Bronchial epithelial cell (primary cell): ENCODE measurements around the gene EFHD2. TPM values are rescaled to one million over a fixed set of nuclear protein-coding genes. Genes with fewer than 3 reads are reported as not detected.
"Not testable (repeated sequence)": the region's sequence is repeated elsewhere in the genome, so short reads cannot be mapped to it uniquely, and the experiment has no call there.

Experiments
- DNase-seq: peaks from one replicate; pipeline ENCODE4 v3.0.0-alpha.2; 2010; ENCODE audit warnings: low read depth
- FAIRE-seq: peaks from 2 replicates; lab custom pipeline; 2011; peaks lifted over from hg19 to GRCh38; lab: Jason Lieb, UNC
- H3K27me3 ChIP-seq: 2 replicates; pipeline ENCODE4 v1.5.1; 2011; ENCODE audit warnings: low read length; ENCODE audit not compliant: control insufficient read depth, insufficient read depth
- H3K36me3 ChIP-seq: 2 replicates; pipeline ENCODE4 v1.5.1; 2011; ENCODE audit warnings: low read length; ENCODE audit not compliant: control insufficient read depth, insufficient read depth
- H3K4me3 ChIP-seq: 2 replicates; pipeline ENCODE4 v1.5.1; 2011; ENCODE audit warnings: mild to moderate bottlenecking, low read depth, low read length, control low read depth
- CTCF ChIP-seq: IDR thresholded peaks from 2 replicates; pipeline ENCODE4 v1.5.1; 2011; ENCODE audit warnings: mild to moderate bottlenecking, moderate library complexity, low read length, control low read depth, inconsistent platforms; ENCODE audit not compliant: insufficient read depth, severe bottlenecking
- total RNA-seq: library from RNA; depleted of rRNA; stranded (reverse); fragments of >200 nt; gene quantifications from 2 replicates; pipeline ENCODE4 v1.2.1, GENCODE V29; 2014

The EFHD2 gene
- total RNA-seq, 1 donor from 2014 or later = 42.6 TPM

- H3K36me3 ChIP-seq = peaks cover 5% of the 10 kb centered on the region
- H3K4me3 ChIP-seq = no peak overlapping the region
- H3K27me3 ChIP-seq = no peaks in the 10 kb centered on the region
- DNase-seq (no peak), FAIRE-seq (no peak)
- TF ChIP-seq CTCF = no peak
Measured at GRCh38 chr1:15433471-15433870, 23.8 kb downstream of the EFHD2 start.

GRCh38 chr1:15434739-15435138 lies 25.1 kb downstream of the EFHD2 start:
- H3K27me3 ChIP-seq, FAIRE-seq, H3K36me3 ChIP-seq, H3K4me3 ChIP-seq: not testable (repeated sequence)
- DNase-seq = peak; percentile 45

GRCh38 chr1:15435239-15436077 lies 25.8 kb downstream of the EFHD2 start:
- H3K27me3 ChIP-seq = no peaks in the 10 kb centered on the region
- TF ChIP-seq CTCF = no peak
- H3K36me3 ChIP-seq = peaks cover 3% of the 10 kb centered on the region
- H3K4me3 ChIP-seq = no peak overlapping the region
- FAIRE-seq = peak; percentile 96
- DNase-seq = no peak

GRCh38 chr1:15436881-15437442 lies 27.3 kb downstream of the EFHD2 start:
- Histone ChIP-seq H3K36me3 (no peaks in the 10 kb centered on the region), H3K27me3 (no peaks in the 10 kb centered on the region), H3K4me3 (no peak overlapping the region)
- TF ChIP-seq CTCF = no peak
- no peak for FAIRE-seq
- no peak for DNase-seq

GRCh38 chr1:15439325-15439724 lies 29.6 kb downstream of the EFHD2 start:
- no peak for FAIRE-seq
- Histone ChIP-seq H3K27me3 (no peaks in the 10 kb centered on the region), H3K4me3 (no peak overlapping the region), H3K36me3 (no peaks in the 10 kb centered on the region)
- DNase-seq = no peak
- TF ChIP-seq CTCF = no peak

GRCh38 chr1:15440357-15440756 lies 30.7 kb downstream of the EFHD2 start:
- no peak for DNase-seq
- Histone ChIP-seq H3K27me3 (no peaks in the 10 kb centered on the region), H3K4me3 (no peak overlapping the region), H3K36me3 (no peaks in the 10 kb centered on the region)
- no peak for FAIRE-seq
- TF ChIP-seq CTCF = no peak
